Memory B cell (primary cell): Measurements from ENCODE around the gene MDM1.
A peak's percentile ranks its signal among the peaks of the same experiment; 100 is the strongest.

ENCODE experiments used
- ATAC-seq: fragments of 150-1000 bp; cut with Tn5 transposase; 2 replicates; pipeline ENCODE4 v1.10.0; 2021; ENCODE audit warnings: low read depth, mild to moderate bottlenecking, moderate library complexity
- DNase-seq, 2 donors: peaks; one replicate each; pipeline ENCODE4 v3.0.0; 2022; ENCODE audit warnings: low spot score in 2 of 2
- H3K27ac Mint-ChIP-seq: one replicate; pipeline ENCODE4 v1.8.0; 2022; ENCODE audit warnings: mild to moderate bottlenecking, moderate library complexity, mixed read lengths
- H3K27me3 Mint-ChIP-seq: one replicate; pipeline ENCODE4 v1.8.0; 2022; ENCODE audit warnings: mixed read lengths
- H3K36me3 Mint-ChIP-seq: one replicate; pipeline ENCODE4 v1.8.0; 2022; ENCODE audit warnings: mild to moderate bottlenecking, mixed read lengths
- H3K4me1 Mint-ChIP-seq: one replicate; pipeline ENCODE4 v1.8.0; 2022; ENCODE audit warnings: mixed read lengths
- H3K4me3 Mint-ChIP-seq: one replicate; pipeline ENCODE4 v1.8.0; 2022; ENCODE audit warnings: mild to moderate bottlenecking, moderate library complexity, mixed read lengths
- H3K9me3 Mint-ChIP-seq: one replicate; pipeline ENCODE4 v1.8.0; 2022; ENCODE audit warnings: mixed read lengths

MDM1 gene

DNA sequence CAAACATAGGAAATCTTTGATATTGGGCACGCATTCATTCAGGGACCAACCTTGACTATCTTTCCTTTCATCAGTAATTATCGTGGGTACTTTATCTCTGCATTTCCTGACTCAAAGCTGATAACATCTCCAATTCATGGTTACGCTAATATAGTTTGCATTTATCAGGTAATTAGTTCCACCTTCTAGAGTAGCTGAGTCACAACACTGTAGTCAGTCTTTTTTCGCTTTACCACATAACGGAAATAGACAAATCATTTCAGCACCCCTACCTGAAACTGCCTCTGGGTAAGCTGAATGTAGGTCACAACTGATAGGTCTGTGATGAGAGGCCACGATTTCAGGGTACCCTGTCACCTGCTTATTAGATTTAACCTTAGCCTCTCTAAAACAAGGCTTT, 42.0 kb downstream of the MDM1 start:
- H3K27ac Mint-ChIP-seq = no peak overlapping the region
- peaks cover 7% of the 10 kb centered on the region for H3K4me1 Mint-ChIP-seq
- ATAC-seq = peak; percentile 68
- no peaks in the 10 kb centered on the region for H3K9me3 Mint-ChIP-seq
- H3K27me3 Mint-ChIP-seq = no peaks in the 10 kb centered on the region
- DNase-seq = no peak
- no peak overlapping the region for H3K4me3 Mint-ChIP-seq
- H3K36me3 Mint-ChIP-seq = peaks cover 5% of the 10 kb centered on the region

DNA sequence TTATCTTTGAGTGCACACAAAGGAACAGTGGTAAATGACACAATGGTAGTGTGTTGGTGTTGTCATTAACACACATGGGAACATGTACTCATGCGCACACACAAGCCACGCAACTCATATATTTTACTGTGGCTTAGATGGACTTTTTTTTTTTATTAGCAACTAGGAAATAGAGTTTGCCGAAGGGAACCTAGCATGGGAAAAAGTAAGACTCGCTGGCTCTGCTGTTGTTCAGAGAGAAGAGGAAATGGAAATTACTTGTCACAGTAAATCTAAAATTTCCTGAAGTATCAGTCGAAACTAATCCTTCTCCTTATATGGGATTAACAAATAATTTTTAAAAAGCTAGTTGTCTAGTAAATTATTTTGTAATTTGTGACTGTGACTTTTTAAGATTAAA, 45.1 kb downstream of the MDM1 start:
- no peak for DNase-seq
- H3K4me1 Mint-ChIP-seq = peaks cover 7% of the 10 kb centered on the region

GRCh38 chr12:68286396-68286795, 45.8 kb downstream of the MDM1 start:
- H3K27ac Mint-ChIP-seq = no peak overlapping the region
- peaks cover 7% of the 10 kb centered on the region for H3K4me1 Mint-ChIP-seq
- no peak overlapping the region for H3K4me3 Mint-ChIP-seq
- DNase-seq = no peak
- ATAC-seq = no peak
- no peaks in the 10 kb centered on the region for H3K27me3 Mint-ChIP-seq
- no peaks in the 10 kb centered on the region for H3K9me3 Mint-ChIP-seq
- no peaks in the 10 kb centered on the region for H3K36me3 Mint-ChIP-seq

More for the DNA sequence above, 45.1 kb downstream of the MDM1 start:
- H3K27ac Mint-ChIP-seq = no peak overlapping the region
- ATAC-seq = no peak
- H3K4me3 Mint-ChIP-seq = no peak overlapping the region
- H3K27me3 Mint-ChIP-seq = no peaks in the 10 kb centered on the region
- no peaks in the 10 kb centered on the region for H3K36me3 Mint-ChIP-seq
- no peaks in the 10 kb centered on the region for H3K9me3 Mint-ChIP-seq

GRCh38 chr12:68285541-68285940, 46.6 kb downstream of the MDM1 start:
- Mint-ChIP-seq H3K4me3 (no peak overlapping the region), H3K9me3 (no peaks in the 10 kb centered on the region), H3K27ac (no peak overlapping the region), H3K4me1 (peaks cover 6% of the 10 kb centered on the region), H3K36me3 (no peaks in the 10 kb centered on the region), H3K27me3 (no peaks in the 10 kb centered on the region)
- ATAC-seq (no peak), DNase-seq (no peak)

DNA sequence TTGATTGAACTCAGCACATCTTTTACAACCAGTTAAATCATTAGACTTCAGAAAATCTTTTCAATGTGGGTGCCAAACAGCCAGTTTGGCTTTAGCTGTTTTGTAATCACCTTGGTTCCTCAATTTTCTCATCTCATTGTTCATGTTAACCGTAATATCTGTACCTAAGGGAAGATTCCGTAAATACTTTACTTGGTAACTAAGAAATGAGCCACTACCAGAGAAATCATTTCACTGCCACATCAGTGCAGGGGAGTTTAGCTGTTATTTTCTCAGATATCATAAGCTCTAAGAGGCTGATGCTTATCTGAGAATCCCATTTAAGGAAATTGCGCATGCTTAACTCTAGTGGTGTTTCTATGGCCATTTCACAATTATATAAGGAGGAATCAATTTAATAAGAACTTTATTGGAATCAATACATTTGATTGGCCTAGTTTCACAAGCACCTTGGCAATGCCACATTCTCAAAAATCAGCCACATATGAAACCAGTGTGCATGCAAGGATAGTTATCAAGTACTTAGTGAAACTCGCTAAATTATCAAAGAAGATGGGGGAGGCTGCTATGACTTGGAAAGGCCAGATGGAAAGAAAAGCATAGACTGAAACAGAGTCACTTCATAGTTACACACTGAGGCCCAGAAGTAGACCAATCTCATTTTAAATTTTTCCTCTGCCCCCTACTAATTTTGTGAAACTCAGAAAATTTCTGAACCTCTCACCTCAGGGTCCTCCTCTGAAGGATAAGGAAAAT, 50.7 kb downstream of the MDM1 start:
- Mint-ChIP-seq H3K27me3 (no peaks in the 10 kb centered on the region), H3K4me3 (no peak overlapping the region), H3K9me3 (no peaks in the 10 kb centered on the region), H3K27ac (no peak overlapping the region), H3K36me3 (no peaks in the 10 kb centered on the region), H3K4me1 (no peaks in the 10 kb centered on the region)
- DNase-seq (no peak), ATAC-seq (no peak)

- Mint-ChIP-seq H3K27ac (no peak overlapping the region), H3K27me3 (peaks cover under 1% of the 10 kb centered on the region), H3K9me3 (no peaks in the 10 kb centered on the region), H3K4me3 (no peak overlapping the region), H3K4me1 (no peaks in the 10 kb centered on the region), H3K36me3 (no peaks in the 10 kb centered on the region)
- no peak for ATAC-seq
- no peak for DNase-seq
Measured at GRCh38 chr12:68280240-68280639, 51.9 kb downstream of the MDM1 start.

- Mint-ChIP-seq H3K4me3 (no peak overlapping the region), H3K27me3 (peaks cover 1% of the 10 kb centered on the region), H3K4me1 (no peaks in the 10 kb centered on the region), H3K36me3 (no peaks in the 10 kb centered on the region), H3K9me3 (no peaks in the 10 kb centered on the region), H3K27ac (no peak overlapping the region)
- no peak for ATAC-seq
- no peak for DNase-seq
Measured at GRCh38 chr12:68279227-68280054, 52.7 kb downstream of the MDM1 start.

- no peaks in the 10 kb centered on the region for H3K4me1 Mint-ChIP-seq
- H3K27me3 Mint-ChIP-seq = peaks cover 1% of the 10 kb centered on the region
- no peaks in the 10 kb centered on the region for H3K9me3 Mint-ChIP-seq
- H3K4me3 Mint-ChIP-seq = no peak overlapping the region
- no peak for ATAC-seq
- DNase-seq = no peak
- no peak overlapping the region for H3K27ac Mint-ChIP-seq
- no peaks in the 10 kb centered on the region for H3K36me3 Mint-ChIP-seq
Measured at GRCh38 chr12:68276402-68276930, 55.7 kb downstream of the MDM1 start.

DNA sequence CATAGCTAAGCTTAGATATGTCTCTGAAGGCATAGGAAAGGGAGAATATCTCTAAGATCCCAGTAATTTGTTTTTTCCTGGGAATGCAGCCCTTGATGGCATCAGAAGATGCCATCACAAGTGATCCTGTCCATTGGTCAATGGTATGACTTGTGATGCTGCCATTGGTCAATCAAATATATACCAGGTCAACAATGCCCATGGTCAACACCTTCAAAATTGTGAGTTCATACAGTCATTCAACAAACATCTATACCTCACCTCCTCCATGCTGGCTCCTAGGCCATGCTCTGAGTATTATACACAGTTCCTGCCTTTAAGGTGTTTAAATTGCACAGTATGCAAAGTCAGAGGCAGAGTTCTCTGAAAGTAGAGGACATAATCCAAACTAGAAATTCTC, 59.4 kb downstream of the MDM1 start:
- Mint-ChIP-seq H3K27me3 (peaks cover 1% of the 10 kb centered on the region), H3K9me3 (no peaks in the 10 kb centered on the region), H3K36me3 (no peaks in the 10 kb centered on the region), H3K27ac (no peak overlapping the region), H3K4me3 (no peak overlapping the region), H3K4me1 (no peaks in the 10 kb centered on the region)
- no peak for ATAC-seq
- no peak for DNase-seq

GRCh38 chr12:68271346-68271745, 60.8 kb downstream of the MDM1 start:
- Mint-ChIP-seq H3K4me3 (no peak overlapping the region), H3K9me3 (no peaks in the 10 kb centered on the region), H3K27ac (no peak overlapping the region), H3K27me3 (peaks cover 1% of the 10 kb centered on the region), H3K4me1 (no peaks in the 10 kb centered on the region), H3K36me3 (no peaks in the 10 kb centered on the region)
- DNase-seq (no peak), ATAC-seq (no peak)

- H3K4me3 Mint-ChIP-seq = no peak overlapping the region
- H3K36me3 Mint-ChIP-seq = no peaks in the 10 kb centered on the region
- no peak for DNase-seq
- no peak for ATAC-seq
- H3K4me1 Mint-ChIP-seq = no peaks in the 10 kb centered on the region
- H3K9me3 Mint-ChIP-seq = no peaks in the 10 kb centered on the region
- peaks cover 3% of the 10 kb centered on the region for H3K27me3 Mint-ChIP-seq
- H3K27ac Mint-ChIP-seq = no peak overlapping the region
Measured at GRCh38 chr12:68270358-68270757, 61.8 kb downstream of the MDM1 start.

DNA sequence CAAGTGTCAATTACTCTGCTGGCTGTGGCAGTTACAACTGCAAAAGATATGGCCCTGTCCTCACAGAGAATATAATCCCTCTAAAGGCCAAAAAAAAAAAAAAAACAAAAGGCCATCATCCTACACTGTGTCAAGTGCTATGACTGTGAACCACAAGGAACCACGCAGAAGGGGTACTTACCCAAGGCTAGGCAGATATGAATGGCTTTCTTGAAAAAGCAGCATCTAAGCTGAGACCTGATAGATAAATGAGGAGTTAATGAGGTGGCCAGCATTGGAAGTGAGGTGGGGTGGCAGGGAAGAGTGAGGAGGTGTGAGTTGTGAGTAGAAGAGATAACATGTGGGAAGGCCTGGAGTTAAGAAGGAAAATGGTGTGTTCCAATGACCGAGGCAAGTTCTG, 62.4 kb downstream of the MDM1 start:
- no peak overlapping the region for H3K4me3 Mint-ChIP-seq
- peaks cover 2% of the 10 kb centered on the region for H3K27me3 Mint-ChIP-seq
- H3K27ac Mint-ChIP-seq = no peak overlapping the region
- DNase-seq = no peak
- ATAC-seq = no peak
- no peaks in the 10 kb centered on the region for H3K9me3 Mint-ChIP-seq
- H3K4me1 Mint-ChIP-seq = no peaks in the 10 kb centered on the region
- H3K36me3 Mint-ChIP-seq = no peaks in the 10 kb centered on the region

- H3K27ac Mint-ChIP-seq = no peak overlapping the region
- ATAC-seq (no peak), DNase-seq (no peak)
- H3K36me3 Mint-ChIP-seq = no peaks in the 10 kb centered on the region
- H3K27me3 Mint-ChIP-seq = peaks cover 2% of the 10 kb centered on the region
- no peaks in the 10 kb centered on the region for H3K4me1 Mint-ChIP-seq
- H3K4me3 Mint-ChIP-seq = no peak overlapping the region
- no peaks in the 10 kb centered on the region for H3K9me3 Mint-ChIP-seq
Measured at GRCh38 chr12:68268967-68269366, 63.2 kb downstream of the MDM1 start.

GRCh38 chr12:68267892-68268396, 64.2 kb downstream of the MDM1 start:
- H3K27ac Mint-ChIP-seq = no peak overlapping the region
- no peaks in the 10 kb centered on the region for H3K9me3 Mint-ChIP-seq
- no peak overlapping the region for H3K4me3 Mint-ChIP-seq
- DNase-seq = no peak
- H3K27me3 Mint-ChIP-seq = peaks cover 5% of the 10 kb centered on the region
- no peaks in the 10 kb centered on the region for H3K36me3 Mint-ChIP-seq
- no peak for ATAC-seq
- H3K4me1 Mint-ChIP-seq = no peaks in the 10 kb centered on the region
